GM18508 (cell line): ENCODE data around the gene MMD.
"Not testable (repeated sequence)": the region's sequence is repeated elsewhere in the genome, so short reads cannot be mapped to it uniquely, and the experiment has no call there.

ENCODE experiments used
- ATAC-seq: cut with Tn5 transposase; IDR thresholded peaks from one replicate; pipeline ENCODE4 v1.9.1; 2021; ENCODE audit warnings: moderate number of reproducible peaks; ENCODE audit not compliant: insufficient read depth, unreplicated experiment

The MMD gene

GRCh38 chr17:55424893-55425540 is 3.4 kb upstream of the MMD start:
- ATAC-seq = no peak

GRCh38 chr17:55423535-55423934 is 1.9 kb upstream of the MMD start:
- ATAC-seq = no peak

GRCh38 chr17:55422828-55423164 is 1.2 kb upstream of the MMD start:
- ATAC-seq = not testable (repeated sequence)

- ATAC-seq = no peak
Measured at GRCh38 chr17:55420776-55421178, 858 bp downstream of the MMD start.

- peak; percentile 39 for ATAC-seq
Measured at GRCh38 chr17:55420067-55420775, 1.4 kb downstream of the MMD start.

GRCh38 chr17:55418369-55419268 is 3.0 kb downstream of the MMD start:
- no peak for ATAC-seq

- ATAC-seq = no peak
Measured at GRCh38 chr17:55417411-55418268, 4.0 kb downstream of the MMD start.

GRCh38 chr17:55416470-55417052 is 5.1 kb downstream of the MMD start:
- no peak for ATAC-seq

- ATAC-seq = no peak
Measured at GRCh38 chr17:55416000-55416399, 5.6 kb downstream of the MMD start.

- ATAC-seq = no peak
Measured at GRCh38 chr17:55414983-55415382, 6.7 kb downstream of the MMD start.

GRCh38 chr17:55413825-55414489 is 7.7 kb downstream of the MMD start:
- no peak for ATAC-seq

GRCh38 chr17:55411463-55411855 is 10.2 kb downstream of the MMD start:
- ATAC-seq = no peak

- no peak for ATAC-seq
Measured at GRCh38 chr17:55410722-55411462, 10.7 kb downstream of the MMD start.

GRCh38 chr17:55409030-55409800 is 12.4 kb downstream of the MMD start:
- no peak for ATAC-seq

GRCh38 chr17:55407641-55408566 is 13.7 kb downstream of the MMD start:
- ATAC-seq = no peak

- ATAC-seq = no peak
Measured at GRCh38 chr17:55405600-55405999, 16.0 kb downstream of the MMD start.

GRCh38 chr17:55404197-55404596 is 17.4 kb downstream of the MMD start:
- ATAC-seq = not testable (repeated sequence)
